T-helper 9 cell (primary cell): ENCODE measurements around the gene LRIG2.
A peak's percentile ranks its signal among the peaks of the same experiment; 100 is the strongest.
"Not testable (repeated sequence)": the region's sequence is repeated elsewhere in the genome, so short reads cannot be mapped to it uniquely, and the experiment has no call there.

ENCODE experiments used
- DNase-seq: peaks from one replicate; pipeline ENCODE4 v3.0.0-alpha.2; 2020
- total RNA-seq, 2 donors: gene quantifications; one replicate each; lab custom pipeline; 2026; lab: John Stamatoyannopoulos, UW

The LRIG2 gene, protein sequence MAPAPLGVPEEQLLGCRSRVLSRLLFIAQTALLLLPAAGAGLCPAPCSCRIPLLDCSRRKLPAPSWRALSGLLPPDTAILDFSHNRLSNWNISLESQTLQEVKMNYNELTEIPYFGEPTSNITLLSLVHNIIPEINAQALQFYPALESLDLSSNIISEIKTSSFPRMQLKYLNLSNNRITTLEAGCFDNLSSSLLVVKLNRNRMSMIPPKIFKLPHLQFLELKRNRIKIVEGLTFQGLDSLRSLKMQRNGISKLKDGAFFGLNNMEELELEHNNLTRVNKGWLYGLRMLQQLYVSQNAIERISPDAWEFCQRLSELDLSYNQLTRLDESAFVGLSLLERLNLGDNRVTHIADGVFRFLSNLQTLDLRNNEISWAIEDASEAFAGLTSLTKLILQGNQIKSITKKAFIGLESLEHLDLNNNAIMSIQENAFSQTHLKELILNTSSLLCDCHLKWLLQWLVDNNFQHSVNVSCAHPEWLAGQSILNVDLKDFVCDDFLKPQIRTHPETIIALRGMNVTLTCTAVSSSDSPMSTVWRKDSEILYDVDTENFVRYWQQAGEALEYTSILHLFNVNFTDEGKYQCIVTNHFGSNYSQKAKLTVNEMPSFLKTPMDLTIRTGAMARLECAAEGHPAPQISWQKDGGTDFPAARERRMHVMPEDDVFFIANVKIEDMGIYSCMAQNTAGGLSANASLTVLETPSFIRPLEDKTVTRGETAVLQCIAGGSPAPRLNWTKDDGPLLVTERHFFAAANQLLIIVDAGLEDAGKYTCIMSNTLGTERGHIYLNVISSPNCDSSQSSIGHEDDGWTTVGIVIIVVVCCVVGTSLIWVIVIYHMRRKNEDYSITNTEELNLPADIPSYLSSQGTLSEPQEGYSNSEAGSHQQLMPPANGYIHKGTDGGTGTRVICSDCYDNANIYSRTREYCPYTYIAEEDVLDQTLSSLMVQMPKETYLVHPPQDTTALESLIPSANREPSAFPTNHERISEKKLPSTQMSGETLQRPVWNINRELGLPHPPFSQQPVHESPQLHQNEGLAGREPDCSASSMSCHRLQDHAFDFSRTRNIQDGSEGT
- total RNA-seq: 49.5 to 72.6 reads per million in 2 donors

- DNase-seq: peak; percentile 97
These were observed at the start of gene LRIG2 for GRCh38 chr1:113072757-113073478. TSS of gene LRIG2 (plus strand) at chr1:113073198. CDS start at chr1:113073407, 209 bp downstream.

GRCh38 chr1:113023316-113023715 lies 49.7 kb upstream of the LRIG2 start:
- DNase-seq: not testable (repeated sequence)

DNA sequence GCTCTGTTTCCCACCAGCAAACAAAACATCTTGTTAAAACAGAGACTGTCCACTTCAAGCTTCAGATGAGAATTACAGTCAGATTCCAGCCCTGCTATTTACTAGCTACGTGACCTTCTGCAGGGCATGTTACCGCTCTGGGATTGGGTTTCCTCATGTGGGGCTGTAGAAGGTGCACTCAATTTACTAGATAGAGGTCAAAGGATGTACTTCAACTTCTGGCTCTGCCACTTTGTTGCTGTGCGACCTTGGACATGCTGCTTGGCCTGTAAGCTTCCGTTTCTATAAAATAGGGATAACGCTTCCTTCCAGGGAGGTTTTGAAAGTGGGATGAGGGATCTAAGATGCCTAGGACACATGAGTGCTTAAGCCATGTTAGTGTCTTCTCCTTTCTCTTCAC lies 46.0 kb upstream of the LRIG2 start:
- no peak for DNase-seq

GRCh38 chr1:113027449-113027848 lies 45.5 kb upstream of the LRIG2 start:
- no peak for DNase-seq

- DNase-seq: no peak
These were observed 43.2 kb upstream of the LRIG2 start for GRCh38 chr1:113029822-113030221.

DNA sequence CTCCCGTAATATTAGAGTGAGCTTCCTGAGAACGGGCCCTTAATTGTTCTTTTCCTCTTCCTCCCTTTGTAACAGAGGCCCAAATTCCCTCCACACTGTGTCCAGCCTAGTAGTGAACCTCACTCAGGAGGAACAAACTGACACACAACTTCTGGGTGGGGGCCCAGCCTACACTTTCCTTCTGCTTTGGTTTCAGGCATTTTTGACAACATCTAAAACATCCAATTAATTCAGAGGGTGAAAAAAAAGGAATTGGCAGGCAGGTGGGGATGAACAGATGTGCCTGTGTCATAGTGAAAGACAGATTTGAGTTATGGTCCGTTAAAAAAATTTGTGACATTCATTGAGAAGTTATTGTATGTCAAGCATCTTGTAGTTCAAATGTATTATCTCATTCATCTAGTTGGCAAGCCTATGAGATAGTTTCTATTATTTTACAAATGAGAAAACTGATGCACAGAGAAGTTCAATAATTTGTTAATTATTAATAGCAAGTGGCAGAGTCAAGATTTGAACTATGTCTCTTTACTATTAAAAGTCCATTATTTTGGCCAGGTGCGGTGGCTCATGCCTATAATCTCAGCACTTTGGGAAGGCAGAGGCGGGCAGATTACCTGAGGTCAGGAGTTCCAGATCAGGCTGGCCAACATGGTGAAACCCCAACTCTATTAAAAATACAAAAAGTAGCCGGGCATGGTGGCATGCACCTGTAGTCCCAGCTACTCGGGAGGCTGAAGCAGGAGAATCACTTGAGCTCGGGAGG lies 41.6 kb upstream of the LRIG2 start:
- DNase-seq: no peak

DNA sequence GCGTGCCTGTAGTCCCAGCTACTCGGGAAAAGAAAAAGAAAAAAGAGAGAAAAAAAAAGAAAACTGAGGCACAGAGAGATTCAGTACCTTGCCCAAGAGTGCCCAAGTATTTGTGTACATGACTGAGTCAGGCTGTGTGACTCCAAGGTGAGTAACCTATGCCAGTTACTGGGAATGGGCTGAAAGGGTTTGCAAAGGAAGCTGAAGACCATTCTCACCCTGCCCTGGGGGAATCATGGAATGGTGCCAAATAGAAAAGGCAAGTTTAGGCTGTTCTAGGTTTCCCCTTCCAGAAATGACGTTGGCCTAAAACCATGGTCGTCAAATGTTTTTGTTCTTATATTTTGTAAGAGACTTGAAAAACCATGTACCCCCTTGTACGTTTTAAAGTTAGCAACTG lies 37.9 kb upstream of the LRIG2 start:
- DNase-seq: no peak

GRCh38 chr1:113036639-113037321 lies 36.2 kb upstream of the LRIG2 start:
- no peak for DNase-seq

GRCh38 chr1:113040041-113040440 lies 33.0 kb upstream of the LRIG2 start:
- DNase-seq: no peak

GRCh38 chr1:113040718-113041412 lies 32.1 kb upstream of the LRIG2 start:
- no peak for DNase-seq

DNA sequence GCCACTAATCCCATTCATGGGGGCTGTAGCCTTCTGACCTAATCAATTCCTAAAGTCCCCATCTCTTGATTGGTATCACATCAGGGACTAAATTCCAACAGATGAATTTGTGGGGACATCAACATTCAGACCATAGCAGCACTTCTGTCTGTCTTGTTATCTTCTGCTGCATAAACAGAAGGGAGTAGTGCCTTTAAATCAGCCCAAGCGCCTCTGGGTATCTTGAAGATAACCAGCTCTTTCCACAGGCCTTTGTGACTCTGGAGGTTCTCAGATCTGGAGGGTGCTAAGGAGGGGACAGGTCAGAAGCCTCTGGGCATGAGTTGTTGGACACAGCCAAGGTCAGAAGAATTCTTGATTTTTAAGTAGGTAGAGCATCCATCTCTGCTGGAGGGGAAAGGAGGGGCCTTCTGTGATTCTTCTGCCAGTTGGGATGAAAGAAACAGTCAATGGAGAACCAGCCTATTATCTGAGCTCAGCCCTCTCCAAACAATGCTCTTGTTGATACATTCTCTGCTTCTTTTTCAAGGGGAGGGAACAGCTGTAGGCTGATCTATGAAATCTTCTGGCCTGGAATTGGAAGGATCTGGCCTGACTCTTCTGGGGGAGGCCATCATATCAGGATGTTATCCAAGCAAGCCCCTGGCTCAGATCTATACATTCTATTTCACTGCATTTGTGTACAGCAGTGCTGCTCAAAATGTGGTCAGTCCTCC lies 31.3 kb upstream of the LRIG2 start:
- no peak for DNase-seq

DNA sequence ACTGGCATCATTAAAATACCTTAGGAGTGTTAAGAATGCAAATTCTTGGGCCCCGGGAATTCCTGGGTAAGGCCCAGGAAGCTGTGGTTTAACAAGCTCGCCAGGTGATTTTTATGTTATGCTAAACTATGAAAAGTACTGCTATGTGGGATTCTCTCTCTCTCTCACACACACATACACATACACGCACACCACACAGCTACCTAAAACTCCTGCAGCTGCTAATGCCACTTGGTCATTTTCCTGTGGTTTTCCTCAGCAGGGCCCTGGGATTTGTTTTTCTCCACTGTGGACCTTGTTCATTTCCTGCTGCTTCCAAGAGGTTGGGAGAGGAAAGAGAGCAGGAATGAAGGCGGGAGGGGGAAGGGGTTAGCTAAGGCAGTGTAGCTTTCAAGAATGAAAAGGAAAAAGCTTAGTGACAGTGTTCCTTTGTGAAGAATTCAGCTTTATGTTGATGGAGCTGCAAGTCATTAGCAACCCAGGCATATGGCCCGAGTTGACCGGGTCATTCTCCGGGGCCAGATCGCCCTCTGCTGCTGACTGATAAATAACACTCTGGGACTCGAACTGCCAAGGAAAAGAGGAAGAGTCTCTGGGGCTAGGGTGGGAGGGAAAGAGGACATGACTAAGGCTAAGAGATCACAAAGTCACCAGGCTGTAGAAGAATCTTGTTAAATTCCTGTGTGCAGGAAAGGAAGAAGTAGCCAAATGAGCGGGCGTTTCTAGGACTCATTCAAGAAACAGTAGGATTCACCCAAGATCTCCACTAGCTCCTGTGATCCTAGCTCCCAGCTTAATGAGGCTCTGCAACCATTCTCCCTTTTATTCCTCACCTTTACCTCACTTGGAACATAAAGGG lies 30.5 kb upstream of the LRIG2 start:
- DNase-seq: no peak

GRCh38 chr1:113043144-113043488 lies 29.9 kb upstream of the LRIG2 start:
- not testable (repeated sequence) for DNase-seq

- DNase-seq: no peak
These were observed 26.4 kb upstream of the LRIG2 start for GRCh38 chr1:113046569-113046968.

- DNase-seq: no peak
These were observed 24.9 kb upstream of the LRIG2 start for GRCh38 chr1:113048064-113048463.

DNA sequence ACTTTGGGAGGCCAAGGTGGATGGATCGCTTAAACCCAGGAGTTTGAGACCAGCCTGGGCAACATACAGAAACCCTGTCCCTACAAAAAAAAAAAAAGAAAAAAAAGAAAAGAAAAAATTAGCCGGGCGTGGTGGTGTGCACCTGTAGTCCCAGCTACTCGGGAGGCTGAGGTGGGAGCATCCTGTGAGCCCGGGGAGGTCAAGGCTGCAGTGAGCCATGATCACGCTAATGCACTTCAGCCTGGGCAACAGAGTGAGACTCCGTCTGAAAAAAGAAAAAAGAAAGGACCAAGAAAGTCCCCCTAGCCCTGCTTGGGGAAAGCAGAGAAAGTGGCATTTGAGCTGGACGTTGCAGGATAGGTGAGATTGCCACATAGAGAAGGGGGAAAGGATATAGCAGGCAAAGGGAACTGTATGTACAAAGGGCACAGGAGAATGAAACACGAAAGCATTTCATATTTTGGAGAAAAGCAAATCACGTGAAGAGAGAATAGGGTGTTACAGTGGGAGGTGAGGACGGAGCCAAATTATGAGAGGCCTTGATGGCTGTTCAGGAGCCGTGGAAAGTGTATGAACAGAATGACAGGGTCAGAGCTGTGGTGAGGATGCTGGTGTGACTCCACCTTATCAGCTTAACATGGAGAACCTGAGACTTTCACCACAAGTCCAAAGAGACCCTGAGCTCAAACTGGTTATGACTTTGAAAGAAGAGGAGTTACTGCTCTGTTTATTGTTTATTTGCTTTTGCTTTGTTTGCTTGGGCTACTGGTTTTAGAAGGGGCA lies 19.5 kb upstream of the LRIG2 start:
- DNase-seq: no peak

DNA sequence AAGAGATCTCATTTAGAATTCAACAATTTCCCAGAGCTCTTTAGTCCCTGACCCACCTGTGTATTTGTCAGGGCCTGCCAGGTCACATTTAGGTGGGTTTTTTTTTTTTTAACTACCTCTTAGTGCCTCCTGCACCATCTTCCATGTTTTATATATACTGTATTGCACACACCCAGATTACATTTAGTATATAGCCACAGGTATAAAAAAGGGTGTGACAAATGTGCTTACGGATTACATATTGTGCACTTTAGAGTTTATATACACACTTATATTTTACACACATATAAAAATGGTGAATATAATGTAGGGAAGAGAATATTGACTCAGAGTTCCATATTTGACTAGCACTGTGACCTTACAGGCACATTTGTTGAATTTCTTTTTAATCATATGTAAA lies 17.4 kb upstream of the LRIG2 start:
- DNase-seq: no peak

DNA sequence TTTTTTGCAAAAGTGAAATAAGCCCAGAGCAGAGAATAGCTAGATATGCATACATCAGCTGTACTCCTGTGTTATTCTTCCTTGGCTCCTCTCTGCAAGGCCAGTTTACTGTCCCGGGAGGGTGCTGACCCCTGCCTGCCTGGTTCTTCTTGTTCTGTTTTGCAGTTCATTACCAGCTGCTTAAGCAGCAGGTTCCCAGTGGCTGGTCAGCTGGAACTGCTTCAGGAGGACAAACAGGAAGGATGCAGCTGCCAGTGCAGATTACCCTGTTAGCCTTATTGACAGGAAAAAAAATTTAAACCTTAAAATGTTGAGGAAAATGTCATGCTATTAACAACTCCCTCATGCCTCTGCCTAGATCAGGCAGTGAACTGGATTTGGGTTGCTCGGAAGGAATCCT lies 16.0 kb upstream of the LRIG2 start:
- DNase-seq: no peak
